Heart left ventricle (tissue), 16 donors: ENCODE results near the gene ZKSCAN4. TPM values are rescaled to one million over a fixed set of nuclear protein-coding genes. Genes with fewer than 3 reads are reported as not detected.

Experiments used
- ATAC-seq, 4 donors: fragments of 200-7000 bp; cut with Tn5 transposase; one replicate each; pipeline ENCODE4 v1.9.1; 2020 to 2022; ENCODE audit warnings: moderate library complexity in 4 of 4, mild to moderate bottlenecking in 3 of 4, moderate number of reproducible peaks in 1 of 4
- DNase-seq, 5 donors: peaks; one replicate each; pipeline ENCODE4 v3.0.0-alpha.2; 2020
- H3K27ac ChIP-seq, 12 donors: fragments of 200-600 bp; sonication (generic) in 4 of 12; one replicate each; pipeline versions ENCODE4 v1.5.0 to v1.8.0; 2016 to 2022; ENCODE audit warnings: mild to moderate bottlenecking in 2 of 12
- H3K27me3 ChIP-seq, 9 donors: fragments of 200-600 bp; sonication (generic) in 2 of 9; one replicate each; pipeline versions ENCODE4 v1.5.1 to v1.8.0; 2016 to 2022; ENCODE audit warnings: mild to moderate bottlenecking in 3 of 9
- H3K36me3 ChIP-seq, 9 donors: fragments of 200-600 bp; sonication (generic) in 2 of 9; one replicate each; pipeline versions ENCODE4 v1.5.0 to v1.8.0; 2018 to 2022; ENCODE audit warnings: mild to moderate bottlenecking in 2 of 9
- H3K4me1 ChIP-seq, 12 donors: fragments of 200-600 bp; sonication (generic) in 4 of 12; one replicate each; pipeline versions ENCODE4 v1.5.0 to v1.8.0; 2016 to 2022; ENCODE audit warnings: mild to moderate bottlenecking in 3 of 12
- H3K4me3 ChIP-seq, 12 donors: fragments of 200-600 bp; sonication (generic) in 4 of 12; one replicate each; pipeline versions ENCODE4 v1.5.0 to v1.8.0; 2017 to 2022; ENCODE audit warnings: mild to moderate bottlenecking in 9 of 12, moderate library complexity in 4 of 12
- H3K9me3 ChIP-seq, 12 donors: fragments of 200-600 bp; sonication (generic) in 4 of 12; one replicate each; pipeline versions ENCODE4 v1.5.0 to v1.8.0; 2016 to 2022; ENCODE audit warnings: mild to moderate bottlenecking in 1 of 12
- POLR2A ChIP-seq, 2 donors: fragments of 450-650 bp; IDR thresholded peaks; one replicate each; pipeline ENCODE4 v1.6.1; 2017; ENCODE audit warnings: antibody characterized with exemption in 2 of 2, mild to moderate bottlenecking in 2 of 2, moderate library complexity in 2 of 2
- WGBS, 4 donors: extraction: QIAGEN DNeasy Blood & Tissue Kit in 2 of 4; methylation state at CpG; one replicate each; pipeline versions ENCODE4 v1.1.5 to v1.1.7; 2013 to 2018; 5-methylcytosine and 5-hydroxymethylcytosine counted together
- intact Hi-C, 10 donors: fragments of 100-400 bp; cut with DNase I; formaldehyde crosslinking; loops; one replicate each; pipeline versions ENCODE4 v1.11.1 to v1.14.2; 2022
- polyA plus RNA-seq, 2 donors: library from polyadenylated mRNA; stranded (reverse); fragments of 200-250 nt; gene quantifications; one replicate each; pipeline ENCODE4 v1.2.3, GENCODE V29; 2013
- total RNA-seq, 9 donors: library from RNA; depleted of rRNA in 2 of 9; stranded (reverse); fragments of >200 nt in 2 of 9; fragmentation: NEBNext Ultra II Directional in 3 of 9; extraction: Animal tissue kit (Norgen Biotek cat#: 25700) in 3 of 9; gene quantifications; one replicate each; pipeline versions ENCODE4 v1.1.0 to v1.2.4, GENCODE V29; 2016 to 2023
- TF ChIP-seq, protein P1 (sequence below), 12 donors: fragments of 200-600 bp; sonication (generic) in 4 of 12; IDR thresholded peaks; one replicate each; pipeline versions ENCODE4 v1.5.0 to v1.8.0; 2018 to 2022; ENCODE audit warnings: antibody characterized with exemption in 12 of 12, mild to moderate bottlenecking in 5 of 12
- donor health status: ischemic (EF 13 %, LVEDD 7.1; RV severe dilation, severe dysfunction).
- donor health status: healthy with polysubstance abuse.
- donor health status: DM: no; HTN: yes; CAD: no.
- donor health status: DM: no; HTN: no; CAD: no.
- donor health status: ischemic (EF 25% LVEDD 6.9; RV normal size, moderate dysfunction).
- donor health status: ischemic (EF 25% LVEDD 5.7; RV mildly dilated, moderate dysfunction).
- donor health status: healthy.
- donor health status: DM: yes; HTN: yes; CAD: no.
- donor health status: ischemic (EF 35%, LVEDD 5.7; RV mildly dilated, moderate dysfunction).
- donor health status: nonischemic (EF 11% LVEDD 7.7; RV severe dilation, severe dysfunction).
- donor health status: DM: yes; HTN: yes; CAD: no.
- donor health status: PGD.
- donor health status: ischemic (EF 29% LVEDD 5.4; RV normal size, mild dysfunction).
- donor health status: nonischemic (EF 23%, LVEDD 6.1; RV moderate dilation, normal function).

Gene ZKSCAN4
- total and polyA plus RNA-seq, 11 donors, result 1.5 to 5.0 (median 2.4) TPM

DNA sequence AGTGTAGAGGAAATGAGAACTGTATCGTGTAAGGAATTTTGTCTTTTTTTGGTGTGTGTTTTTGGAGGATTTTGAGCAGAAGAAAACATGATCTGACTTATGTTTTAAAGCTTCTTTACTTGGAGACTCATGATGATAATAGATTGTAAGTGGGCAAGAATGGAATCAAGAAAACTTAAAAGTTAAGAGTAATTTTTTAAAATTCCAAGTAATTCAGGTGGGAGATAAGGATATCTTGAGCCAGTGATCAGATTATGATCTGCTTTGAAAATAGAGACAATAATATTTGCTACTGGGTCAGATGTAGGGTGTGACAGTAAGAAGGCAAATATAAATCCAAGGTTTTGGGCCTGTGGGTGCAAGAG is 15.6 kb upstream of the ZKSCAN4 start:
- Histone ChIP-seq H3K9me3 (no peaks in the 10 kb centered on the region), H3K36me3 (peaks cover 0 to 18% (median 10%) of the 10 kb centered on the region in 9 donors), H3K4me3 (peak overlapping the region; percentile 29 to 88 (median 76)), H3K27ac (peak overlapping the region in 11 of 12 donors; percentile 45 to 93 (median 88)), H3K4me1 (peaks cover 0 to 35% (median 12%) of the 10 kb centered on the region in 12 donors), H3K27me3 (no peaks in the 10 kb centered on the region)
- DNase-seq (no peak), ATAC-seq (no peak)
- 0 to 2% (median 1%) methylated on average over 1 of the region's 1 CpG for WGBS, 4 donors
- intact Hi-C loops, result loop anchor here in 5 of 10 donors (5.0 kb wide), 5 partner anchors 65 to 130 kb away; partner anchors contain the start of genes ZSCAN31 (in 3 of the 5) and ZKSCAN8 (in 1 of the 5)
- TF ChIP-seq POLR2A (IDR thresholded peaks at IDR 0.05), result no peak
- TF ChIP-seq, protein P1, sequence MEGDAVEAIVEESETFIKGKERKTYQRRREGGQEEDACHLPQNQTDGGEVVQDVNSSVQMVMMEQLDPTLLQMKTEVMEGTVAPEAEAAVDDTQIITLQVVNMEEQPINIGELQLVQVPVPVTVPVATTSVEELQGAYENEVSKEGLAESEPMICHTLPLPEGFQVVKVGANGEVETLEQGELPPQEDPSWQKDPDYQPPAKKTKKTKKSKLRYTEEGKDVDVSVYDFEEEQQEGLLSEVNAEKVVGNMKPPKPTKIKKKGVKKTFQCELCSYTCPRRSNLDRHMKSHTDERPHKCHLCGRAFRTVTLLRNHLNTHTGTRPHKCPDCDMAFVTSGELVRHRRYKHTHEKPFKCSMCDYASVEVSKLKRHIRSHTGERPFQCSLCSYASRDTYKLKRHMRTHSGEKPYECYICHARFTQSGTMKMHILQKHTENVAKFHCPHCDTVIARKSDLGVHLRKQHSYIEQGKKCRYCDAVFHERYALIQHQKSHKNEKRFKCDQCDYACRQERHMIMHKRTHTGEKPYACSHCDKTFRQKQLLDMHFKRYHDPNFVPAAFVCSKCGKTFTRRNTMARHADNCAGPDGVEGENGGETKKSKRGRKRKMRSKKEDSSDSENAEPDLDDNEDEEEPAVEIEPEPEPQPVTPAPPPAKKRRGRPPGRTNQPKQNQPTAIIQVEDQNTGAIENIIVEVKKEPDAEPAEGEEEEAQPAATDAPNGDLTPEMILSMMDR (IDR thresholded peaks at IDR 0.05), result no peak

DNA sequence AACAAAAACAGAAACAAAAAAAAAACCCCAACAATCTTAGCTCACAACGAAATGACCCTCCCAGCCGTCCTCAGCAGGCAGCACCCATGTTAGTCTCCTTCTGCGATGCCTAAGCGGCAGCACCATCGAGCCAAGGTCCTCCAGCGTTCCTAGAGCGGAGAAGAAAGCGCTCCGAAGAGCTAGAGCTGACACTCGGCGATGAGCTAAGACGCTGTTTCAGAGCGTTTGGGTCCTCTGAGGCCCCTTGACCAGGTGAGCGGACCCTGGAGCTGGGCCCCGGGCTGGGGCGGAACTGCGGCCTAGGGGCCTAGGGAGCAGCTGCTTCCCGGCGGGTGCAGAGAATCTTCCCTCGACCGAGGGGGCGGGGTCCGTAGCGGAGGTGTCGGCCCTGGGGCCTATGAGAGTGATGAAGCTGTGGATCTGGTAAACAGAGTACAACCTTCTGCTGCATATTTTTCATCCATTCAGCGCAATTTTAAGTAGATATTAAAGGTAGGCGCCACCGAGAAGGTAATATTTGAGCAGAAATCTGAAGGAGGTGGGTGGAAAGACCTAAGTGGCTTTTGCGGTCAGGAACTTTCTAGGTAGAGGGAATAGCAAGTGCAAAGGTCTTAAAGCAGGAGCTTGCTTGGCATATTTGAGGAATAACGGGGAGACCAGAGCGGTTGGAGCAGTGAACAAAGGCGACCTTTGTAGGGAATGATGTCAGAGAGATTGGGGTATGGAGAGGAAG is 15.1 kb upstream of the ZKSCAN4 start, which contains the start of gene ZSCAN26:
TSS of gene ZSCAN26 (plus strand) at position 182 of the 733 bp plus-strand sequence. CDS start 4,777 bp downstream, outside the sequence.
- Histone ChIP-seq H3K4me3 (peak within 1 kb of the TSS; percentile 29 to 88 (median 76)), H3K9me3 (no peaks in the 10 kb centered on the region), H3K4me1 (peaks cover 0 to 35% (median 12%) of the 10 kb centered on the region in 12 donors), H3K27ac (peak within 1 kb of the TSS; percentile 45 to 93 (median 87)), H3K27me3 (no peaks in the 10 kb centered on the region), H3K36me3 (peaks cover 0 to 12% (median 4%) of the 10 kb centered on the region in 9 donors)
- intact Hi-C loops, result loop anchor here in 5 of 10 donors (5.0 kb wide), 5 partner anchors 65 to 130 kb away; partner anchors contain the start of genes ZSCAN31 (in 3 of the 5) and ZKSCAN8 (in 1 of the 5)
- peak in 1 of 2 donors; percentile 53 for TF ChIP-seq POLR2A (IDR thresholded peaks at IDR 0.05)
- TF ChIP-seq, protein P1 (IDR thresholded peaks at IDR 0.05), result peak in 1 of 12 donors; percentile 14
- WGBS, 4 donors, result 0 to 1% (median 1%) methylated on average over 30 to 32 of the region's 32 CpGs
- peak; percentile 92 to 99 (median 98) for ATAC-seq
- peak; percentile 79 to 88 (median 87) for DNase-seq

DNA sequence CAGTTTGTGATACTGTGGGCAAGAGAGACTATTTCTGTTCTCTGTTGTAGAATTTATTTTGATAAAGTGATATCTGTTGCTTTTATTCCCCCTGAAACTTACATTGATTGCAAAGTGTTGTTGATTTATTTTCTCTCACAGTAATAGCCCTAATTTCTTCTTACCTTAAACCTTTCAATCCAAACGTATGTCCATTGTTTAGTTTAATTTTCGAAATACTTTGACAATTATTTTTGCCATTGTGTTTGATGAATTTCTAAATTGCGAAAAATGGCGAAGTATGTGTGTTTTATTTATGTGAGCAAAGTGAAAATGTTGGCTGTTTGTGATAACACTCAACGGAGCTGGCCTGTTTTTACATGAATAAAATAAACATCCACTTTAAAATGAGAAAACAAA is 14.5 kb upstream of the ZKSCAN4 start:
- WGBS, 4 donors, result 11 to 23% (median 15%) methylated on average over 5 of the region's 5 CpGs
- intact Hi-C loops, result loop anchor here in 5 of 10 donors (5.0 kb wide), 5 partner anchors 66 to 129 kb away; partner anchors contain the start of genes ZSCAN31 (in 3 of the 5) and ZKSCAN8 (in 1 of the 5)

More for the DNA sequence above, 14.5 kb upstream of the ZKSCAN4 start:
- Histone ChIP-seq H3K4me3 (peak overlapping the region; percentile 29 to 88 (median 76)), H3K9me3 (no peaks in the 10 kb centered on the region), H3K36me3 (peaks cover 0 to 6% (median 0%) of the 10 kb centered on the region in 9 donors), H3K4me1 (peaks cover 0 to 35% (median 12%) of the 10 kb centered on the region in 12 donors), H3K27ac (peak overlapping the region; percentile 45 to 93 (median 87)), H3K27me3 (no peaks in the 10 kb centered on the region)
- DNase-seq (no peak), ATAC-seq (no peak)
- TF ChIP-seq, protein P1 (IDR thresholded peaks at IDR 0.05), result no peak
- no peak for TF ChIP-seq POLR2A (IDR thresholded peaks at IDR 0.05)
